AG08395 (cell line): ENCODE measurements around the gene PPP4R2.

Source experiments
- DNase-seq: peaks from one replicate; pipeline ENCODE4 v3.0.0; 2012; ENCODE audit warnings: mixed read lengths, low spot score

The PPP4R2 gene

GRCh38 chr3:72996473-72997333, at the start of gene PPP4R2:
PPP4R2 (plus strand) TSS chr3:72996811; CDS start chr3:72997038, 227 bp downstream.
- peak; percentile 94 for DNase-seq

DNA sequence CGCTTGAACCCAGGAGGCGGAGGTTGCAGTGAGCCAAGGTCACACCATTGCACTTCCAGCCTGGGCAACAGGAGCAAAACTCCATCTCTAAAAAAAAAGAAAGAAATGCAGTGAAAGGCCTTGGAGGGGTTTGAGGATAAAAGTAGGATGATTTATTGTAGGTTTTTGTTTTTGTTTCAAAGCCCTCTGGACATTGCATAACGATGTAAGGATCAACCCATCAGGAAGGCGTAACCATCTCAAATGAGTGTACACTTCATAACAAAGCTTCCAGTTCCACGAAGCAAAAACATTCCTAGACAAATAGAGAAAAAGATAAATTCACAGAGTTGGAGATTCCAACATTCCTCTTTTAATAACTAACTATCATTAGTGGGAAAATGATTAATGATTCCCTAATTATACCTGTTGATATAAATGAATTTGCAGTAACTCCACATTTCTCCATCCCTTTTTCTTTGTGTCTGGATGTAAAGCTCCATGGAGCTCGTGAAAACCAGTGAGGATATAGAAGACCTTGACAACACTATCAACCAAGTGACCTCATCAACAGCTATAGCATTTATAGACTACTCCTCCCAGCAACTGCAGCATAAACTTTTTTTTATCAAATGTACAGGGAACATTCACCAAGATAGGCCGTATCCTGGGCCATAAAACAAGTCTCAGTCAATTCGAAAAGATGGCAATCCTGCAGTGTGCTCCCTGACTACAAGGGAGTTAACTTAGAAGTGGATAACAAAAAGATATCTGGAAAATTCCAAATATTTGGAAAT, 48.7 kb upstream of the PPP4R2 start:
- DNase-seq, result no peak

DNA sequence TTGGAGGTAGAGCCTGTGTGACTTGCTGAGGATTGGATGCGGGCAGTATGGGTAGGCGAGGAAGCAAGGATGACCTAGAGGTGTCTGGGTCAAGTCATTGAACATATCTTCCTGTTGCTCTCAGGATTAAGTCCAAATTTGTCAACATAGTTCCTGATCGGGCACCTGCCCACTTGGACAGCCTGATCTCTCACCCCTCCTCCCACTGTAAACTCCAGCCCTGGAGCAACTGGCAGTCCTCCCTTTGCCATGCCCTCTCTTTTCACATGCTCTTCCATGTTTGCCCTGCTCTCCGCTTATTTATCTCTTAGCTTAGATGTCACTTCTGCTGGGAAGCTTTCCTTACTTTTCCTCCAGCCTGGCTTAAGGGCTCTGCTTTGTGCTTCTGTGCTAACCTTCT, 47.6 kb upstream of the PPP4R2 start:
- DNase-seq, result no peak

DNA sequence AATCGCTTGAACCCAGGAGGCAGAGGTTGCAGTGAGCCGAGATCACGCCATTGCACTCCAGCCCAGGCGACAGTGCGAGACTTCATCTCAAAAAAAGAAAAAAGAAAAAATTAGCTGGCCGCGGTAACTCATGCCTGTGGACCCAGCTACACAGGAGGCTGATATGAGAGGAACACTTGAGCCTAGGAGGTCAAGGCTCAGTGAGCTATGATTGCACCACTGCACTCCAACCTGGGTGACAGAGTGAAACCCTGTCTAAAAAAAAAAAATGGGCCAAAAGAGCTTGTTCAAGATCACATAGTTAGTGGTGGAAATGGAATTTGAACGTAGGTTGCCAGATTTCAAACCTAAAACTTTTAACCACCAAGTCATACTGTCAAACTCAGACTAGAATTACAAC, 46.2 kb upstream of the PPP4R2 start:
- no peak for DNase-seq

GRCh38 chr3:72950801-72951200, 45.8 kb upstream of the PPP4R2 start:
- no peak for DNase-seq

- no peak for DNase-seq
These were observed 45.3 kb upstream of the PPP4R2 start for GRCh38 chr3:72951259-72951722.

- DNase-seq, result no peak
These were observed 43.2 kb upstream of the PPP4R2 start for GRCh38 chr3:72953325-72953956.

DNA sequence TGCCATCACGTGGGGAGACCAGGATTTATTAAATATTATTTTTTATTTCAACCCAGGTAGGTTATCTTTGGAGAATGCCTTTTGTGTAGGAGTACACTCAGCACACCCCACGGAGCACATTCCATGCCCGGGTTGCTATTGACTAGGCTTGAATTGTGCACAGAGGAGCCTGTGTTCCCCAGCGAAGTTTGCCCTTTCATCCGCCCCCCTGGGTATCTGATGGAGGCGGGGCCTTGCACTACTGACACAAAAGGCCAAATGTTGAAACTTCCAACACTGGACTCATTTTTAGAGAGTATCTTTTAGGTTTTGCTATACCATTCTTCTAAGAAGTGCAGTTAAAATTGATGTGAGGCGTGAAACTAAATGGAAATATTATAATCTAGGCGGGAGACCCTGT, 39.3 kb upstream of the PPP4R2 start:
- DNase-seq, result no peak

- no peak for DNase-seq
These were observed 37.3 kb upstream of the PPP4R2 start for GRCh38 chr3:72959336-72959735.

DNA sequence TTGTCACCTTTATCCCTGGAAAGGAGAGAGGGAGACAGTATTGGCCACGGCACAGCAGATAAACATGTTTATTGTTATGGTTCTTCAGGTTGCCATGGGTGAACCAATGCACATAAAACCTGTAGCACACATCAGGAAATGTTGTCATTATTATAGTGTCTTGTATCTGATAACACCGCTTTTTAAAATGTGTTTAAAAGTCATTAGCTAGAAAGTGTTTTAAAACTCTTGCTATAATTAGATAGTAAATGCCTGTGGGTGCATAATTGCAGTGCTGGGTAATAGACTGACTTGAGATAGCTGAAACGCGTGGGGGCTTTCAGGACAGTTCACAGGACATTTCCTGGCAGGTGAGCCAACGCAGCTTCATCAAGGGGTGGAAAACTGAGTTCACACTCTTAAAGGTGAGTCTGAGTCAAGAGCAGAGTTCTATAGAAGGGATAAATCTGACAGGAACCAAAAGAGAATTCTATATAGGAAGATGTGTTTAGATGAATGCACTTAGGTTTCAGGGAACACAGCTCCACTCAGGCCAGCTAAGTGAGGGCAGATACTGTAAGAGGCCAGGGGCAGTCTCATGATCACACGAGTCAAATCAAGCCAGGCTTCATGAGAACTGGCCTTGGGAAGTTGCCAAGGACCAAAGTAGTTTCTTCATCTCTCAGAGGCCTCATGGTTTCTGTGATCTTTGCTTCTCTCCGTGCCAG, 35.6 kb upstream of the PPP4R2 start:
- peak; percentile 35 for DNase-seq

DNA sequence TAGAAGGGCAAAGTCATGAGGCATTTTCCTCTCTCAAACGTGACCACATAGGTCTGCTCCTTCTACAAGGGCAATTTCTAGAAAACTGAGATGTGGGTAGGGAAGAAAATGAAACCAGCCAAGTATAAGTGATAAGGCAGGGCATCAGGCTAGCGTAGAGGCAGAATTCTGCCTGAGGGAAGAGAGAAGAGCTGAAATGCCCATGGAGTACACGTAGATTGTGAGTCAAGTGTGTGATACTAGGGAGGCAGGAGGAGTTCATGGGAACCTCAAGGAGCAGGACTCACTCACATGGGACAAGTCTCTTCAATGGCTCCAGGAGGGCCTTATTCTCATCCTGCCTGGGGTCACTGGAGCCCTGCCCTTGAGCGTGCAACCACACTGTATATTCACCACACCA, 34.9 kb upstream of the PPP4R2 start:
- no peak for DNase-seq

DNA sequence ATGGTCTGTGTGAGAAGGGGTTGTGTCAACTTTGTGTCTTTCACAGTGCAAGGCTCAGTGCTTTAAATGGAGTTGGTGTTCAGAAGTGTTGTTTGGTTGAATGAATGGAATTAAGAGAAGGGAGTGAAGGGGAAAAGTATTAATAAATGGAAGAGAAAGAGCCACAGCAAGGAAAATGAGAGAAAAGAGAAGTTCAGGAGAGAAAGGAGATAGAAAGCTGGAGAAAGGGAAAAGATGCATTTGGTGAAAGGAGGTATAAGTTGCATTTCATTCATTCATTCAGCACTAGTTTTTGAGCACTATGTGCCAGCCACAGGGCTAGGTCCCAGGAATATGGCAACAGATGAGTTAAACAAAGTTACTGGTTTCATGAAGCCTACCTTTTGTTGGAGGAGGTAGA, 34.3 kb upstream of the PPP4R2 start:
- no peak for DNase-seq

- DNase-seq, result no peak
These were observed 32.0 kb upstream of the PPP4R2 start for GRCh38 chr3:72964633-72965032.

- no peak for DNase-seq
These were observed 28.3 kb upstream of the PPP4R2 start for GRCh38 chr3:72968266-72968664.

- no peak for DNase-seq
These were observed 26.8 kb upstream of the PPP4R2 start for GRCh38 chr3:72969766-72970165.

DNA sequence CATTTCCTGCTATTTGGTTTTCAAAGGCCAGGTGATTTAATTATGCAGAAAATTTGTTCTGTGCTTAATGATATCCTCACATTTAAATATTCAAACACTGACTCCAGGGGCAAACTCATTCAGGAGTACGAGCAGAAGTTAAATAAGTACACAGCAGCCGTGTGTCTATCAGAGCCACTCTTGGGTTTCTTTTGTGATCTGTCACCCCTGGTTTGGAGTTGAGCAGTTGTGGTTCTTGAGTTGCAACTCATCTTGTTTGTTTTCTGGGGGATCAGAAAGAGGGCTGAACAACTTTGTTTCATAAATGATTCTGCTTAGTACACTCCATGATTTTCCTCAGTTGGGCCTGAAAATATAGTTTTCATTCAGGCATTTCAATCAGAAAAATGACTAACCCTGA, 25.7 kb upstream of the PPP4R2 start:
- no peak for DNase-seq

DNA sequence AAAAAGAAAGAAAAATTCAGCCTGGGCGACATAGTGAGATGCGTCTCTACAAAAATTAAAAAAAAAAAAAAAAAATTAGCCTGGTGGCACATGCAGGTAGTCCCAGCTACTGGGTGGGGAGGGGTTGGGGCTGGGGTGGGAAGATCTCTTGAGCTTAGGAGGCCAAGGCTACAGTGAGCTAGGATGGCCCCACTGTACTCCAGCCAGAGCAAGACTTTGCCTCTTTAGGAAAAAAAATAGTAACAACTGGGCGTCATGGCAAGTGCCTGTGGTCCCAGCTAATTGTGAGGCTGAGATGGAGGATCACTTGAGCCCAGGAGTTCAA, 23.9 kb upstream of the PPP4R2 start:
- DNase-seq, result no peak

GRCh38 chr3:72973031-72973723, 23.4 kb upstream of the PPP4R2 start:
- no peak for DNase-seq

- DNase-seq, result no peak
These were observed 22.8 kb upstream of the PPP4R2 start for GRCh38 chr3:72973786-72974185.

DNA sequence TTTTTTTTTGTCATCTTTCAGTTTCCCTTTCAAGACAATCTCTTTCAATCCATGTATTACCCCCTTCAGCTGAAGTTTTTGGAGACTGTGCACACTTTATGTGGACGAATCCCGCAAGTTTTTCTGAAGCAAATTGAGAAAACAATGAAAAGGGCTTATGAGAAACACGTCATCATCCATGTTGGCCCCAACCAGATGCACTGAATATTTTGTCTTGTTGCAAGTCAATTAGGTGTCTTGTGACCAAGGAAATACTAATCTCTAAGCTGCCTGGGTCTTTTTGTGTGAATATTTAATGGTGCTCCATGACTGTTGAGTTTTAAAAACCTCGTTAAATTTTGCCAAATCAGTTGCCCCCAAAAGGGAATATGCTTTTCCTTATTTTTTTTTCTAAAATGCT, 21.7 kb upstream of the PPP4R2 start:
- no peak for DNase-seq

DNA sequence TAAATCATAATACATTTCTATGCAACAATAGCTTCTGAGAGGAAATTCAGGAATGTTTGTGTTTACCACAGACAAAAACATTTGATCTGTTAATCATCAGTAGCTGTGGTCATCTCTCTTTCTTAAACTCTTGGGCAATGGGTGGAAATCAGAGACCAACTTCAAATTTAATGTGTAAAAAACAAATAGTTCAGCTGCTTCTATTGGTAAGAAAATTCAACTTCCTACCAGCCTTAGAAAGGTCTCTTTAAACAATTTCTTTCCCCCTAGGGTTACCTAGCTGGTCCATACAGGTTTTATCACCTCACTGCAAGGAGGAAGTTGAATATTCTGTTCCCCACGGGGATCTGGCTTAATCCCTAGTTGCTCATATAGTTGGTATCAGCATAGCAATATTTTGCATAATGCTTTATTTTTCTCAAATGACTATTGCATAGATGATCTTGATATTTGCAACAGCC, 20.3 kb upstream of the PPP4R2 start:
- DNase-seq, result peak; percentile 56
